Mucosa of gallbladder (tissue), 1 donor: ENCODE results near the gene PRKCQ. TPM values are rescaled to one million over a fixed set of nuclear protein-coding genes. Genes with fewer than 3 reads are reported as not detected.
A peak's percentile ranks its signal among the peaks of the same experiment; 100 is the strongest.

ENCODE experiments used
- DNase-seq: peaks from one replicate; pipeline ENCODE4 v3.0.0-alpha.2; 2020; ENCODE audit warnings: low spot score
- total RNA-seq: library from RNA; stranded (reverse); gene quantifications from one replicate; pipeline ENCODE4 v1.2.1, GENCODE V29; 2021
- donor health status: DM: no; HTN: no; CAD: no.

Gene PRKCQ
- total RNA-seq, 1 donor from 2014 or later, result 1.4 TPM

DNA sequence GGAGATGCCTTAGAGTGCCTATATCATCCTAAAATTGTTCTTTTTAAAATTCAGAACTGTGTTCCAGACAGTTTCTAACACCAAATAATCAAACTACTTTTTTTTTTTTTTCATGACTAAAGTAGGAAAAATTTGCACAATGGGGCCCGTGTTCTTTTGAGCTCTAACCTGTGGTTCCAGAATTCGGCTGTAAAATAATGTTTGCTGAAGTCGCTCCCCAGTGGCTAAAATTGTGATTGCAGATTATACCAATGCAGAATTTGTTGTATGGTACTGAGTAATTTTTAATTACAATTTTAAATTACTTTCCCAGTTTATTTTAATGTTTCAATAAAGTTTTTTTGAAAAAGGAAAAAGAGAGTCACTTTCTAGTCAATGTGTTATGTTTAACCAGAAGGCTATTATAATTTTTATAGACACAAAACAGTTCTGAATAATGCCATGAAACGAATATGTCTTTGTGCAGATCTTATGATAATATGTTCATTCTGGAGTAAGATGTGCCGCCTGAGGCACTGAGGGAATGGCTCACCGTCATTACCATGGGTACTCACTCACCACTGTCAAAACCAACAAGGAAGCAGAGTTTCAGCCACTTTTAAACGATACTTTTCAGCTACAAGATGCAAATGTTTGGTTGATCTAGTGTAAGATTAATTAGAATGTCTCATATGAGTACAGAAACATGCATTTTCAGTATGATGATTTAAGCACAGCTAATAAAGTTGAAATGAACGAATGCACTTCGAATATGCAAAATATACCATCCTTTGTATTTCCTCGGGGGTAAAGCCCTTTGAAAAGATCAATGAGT is 173.6 kb downstream of the PRKCQ start:
- DNase-seq, result no peak

GRCh38 chr10:6405713-6406112 is 174.4 kb downstream of the PRKCQ start:
- no peak for DNase-seq

DNA sequence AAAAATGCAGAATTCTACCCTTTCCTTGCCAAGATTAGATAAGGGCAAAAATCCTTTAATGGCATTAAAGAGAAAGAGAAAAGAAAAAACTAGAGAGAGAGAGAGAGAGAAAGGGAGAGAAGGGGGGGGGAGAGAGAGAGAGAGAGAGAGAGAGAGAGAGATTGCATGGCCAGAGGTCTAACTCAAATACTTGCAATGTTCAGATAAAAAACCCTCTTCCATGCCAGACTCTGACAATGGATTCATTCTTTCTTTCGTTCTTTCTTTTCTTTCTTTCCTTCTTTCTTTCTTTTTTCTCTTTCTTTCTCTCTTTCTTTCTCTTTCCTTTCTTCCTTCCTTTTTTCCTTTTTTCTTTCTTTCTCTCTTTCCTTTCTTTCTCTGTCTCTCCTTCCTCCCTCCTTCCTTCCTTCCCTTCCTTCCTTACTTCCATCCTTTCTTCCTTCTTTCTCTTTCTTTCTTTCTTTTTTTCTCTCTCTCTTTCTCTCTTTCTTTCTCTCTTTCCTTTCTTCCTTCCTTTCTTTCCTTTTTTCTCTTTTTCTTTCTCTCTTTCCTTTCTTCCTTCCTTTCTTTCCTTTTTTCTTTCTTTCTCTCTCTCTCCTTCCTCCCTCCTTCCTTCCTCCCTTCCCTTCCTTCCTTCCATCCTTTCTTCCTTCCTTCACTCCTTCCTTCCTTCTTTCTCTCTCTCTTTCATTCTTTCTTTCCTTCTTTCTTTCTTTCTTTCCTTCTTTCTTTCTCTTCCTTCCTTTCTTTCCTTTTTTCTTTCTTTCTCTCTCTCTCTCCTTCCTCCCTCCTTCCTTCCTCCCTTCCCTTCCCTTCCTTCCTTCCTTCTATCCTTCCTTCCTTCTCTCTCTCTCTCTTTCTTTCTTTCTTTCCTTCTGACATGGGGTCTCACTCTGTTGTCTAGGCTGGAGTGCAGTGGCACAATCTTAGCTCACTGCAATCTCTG is 175.7 kb downstream of the PRKCQ start:
- DNase-seq, result no peak

GRCh38 chr10:6402960-6403359 is 177.1 kb downstream of the PRKCQ start:
- no peak for DNase-seq

DNA sequence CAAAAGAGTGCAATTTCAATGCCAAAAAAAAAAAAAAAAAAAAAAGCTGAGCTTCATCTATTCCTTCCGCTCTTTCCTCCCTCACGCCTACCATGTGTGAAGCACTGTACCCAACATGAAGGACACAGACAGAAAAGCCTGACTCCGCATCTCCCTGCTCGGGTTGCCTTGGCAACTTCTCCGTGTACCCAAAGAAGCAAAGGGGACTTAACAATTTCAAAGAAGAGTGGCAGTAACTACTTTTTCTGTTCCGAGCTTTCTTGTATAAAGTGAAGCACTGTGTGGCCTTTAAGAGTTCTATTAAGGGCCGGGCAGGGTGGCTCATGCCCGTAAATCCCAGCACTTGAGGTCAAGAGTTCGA is 177.7 kb downstream of the PRKCQ start:
- no peak for DNase-seq

DNA sequence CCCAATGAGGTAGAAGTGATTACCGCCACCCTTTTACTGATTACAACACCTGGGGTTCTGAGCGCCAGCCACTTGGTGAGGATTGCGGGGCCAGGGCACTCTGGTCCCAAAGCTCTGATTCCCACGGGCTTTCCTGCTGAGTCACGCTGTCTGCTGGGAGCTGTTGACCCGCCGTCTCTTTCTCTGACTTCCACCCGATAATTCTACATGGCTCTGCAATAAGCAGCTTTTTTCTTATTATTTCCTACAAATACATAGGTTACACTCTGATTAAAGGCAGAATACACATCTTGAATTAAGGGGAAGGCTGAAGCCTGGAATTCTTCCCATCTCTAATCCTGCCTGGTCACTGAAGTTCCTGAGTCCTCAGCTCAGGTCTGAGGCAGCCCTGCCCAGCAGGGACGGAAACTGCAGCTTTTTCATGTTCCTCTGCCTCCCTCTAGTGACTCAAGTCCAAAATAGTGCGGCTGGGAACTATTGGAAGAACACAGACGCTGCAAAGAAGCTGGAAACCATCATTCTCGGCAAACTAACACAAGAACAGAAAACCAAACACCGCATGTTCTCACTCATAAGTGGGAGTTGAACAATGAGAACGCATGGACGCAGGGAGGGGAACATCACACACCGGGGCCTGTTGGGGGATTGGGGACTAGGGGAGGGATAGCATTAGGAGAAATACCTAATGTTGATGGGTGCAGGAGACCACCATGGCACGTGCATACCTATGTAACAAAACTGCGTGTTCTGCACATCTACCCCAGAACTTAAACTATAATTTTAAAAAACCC is 178.3 kb downstream of the PRKCQ start:
- DNase-seq, result peak; percentile 82

DNA sequence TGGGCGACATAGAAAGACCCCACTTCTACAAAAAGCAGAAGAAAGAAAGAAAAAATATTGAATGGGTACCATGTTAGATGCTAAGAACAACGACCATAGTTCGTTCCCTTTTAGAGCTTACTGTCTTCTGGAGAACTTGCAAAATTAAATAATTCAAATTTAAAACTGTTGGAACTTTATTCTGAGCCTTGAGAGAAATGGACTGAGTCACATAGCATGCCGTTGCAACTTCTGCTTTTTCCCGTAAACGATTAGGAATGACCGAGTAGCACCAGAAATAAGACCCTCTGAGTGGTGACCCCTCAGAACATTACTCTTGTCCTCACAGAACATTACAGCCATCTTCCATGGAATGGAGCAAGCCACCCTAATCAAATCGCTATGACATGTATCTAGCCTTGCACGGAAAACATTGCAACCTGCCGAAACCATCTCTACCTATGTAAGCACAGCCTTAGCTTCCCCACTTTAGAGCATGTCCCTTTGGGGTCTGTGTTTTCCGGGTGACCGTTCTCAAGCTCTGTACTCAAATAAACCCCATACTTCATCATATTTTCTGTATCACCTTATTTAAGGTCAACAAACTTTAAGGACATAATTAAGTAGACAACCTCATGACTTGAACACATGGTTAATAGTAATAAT is 179.1 kb downstream of the PRKCQ start:
- no peak for DNase-seq

- DNase-seq, result no peak
Measured at GRCh38 chr10:6400331-6400730, 179.7 kb downstream of the PRKCQ start.

- no peak for DNase-seq
Measured at GRCh38 chr10:6399879-6400278, 180.2 kb downstream of the PRKCQ start.

DNA sequence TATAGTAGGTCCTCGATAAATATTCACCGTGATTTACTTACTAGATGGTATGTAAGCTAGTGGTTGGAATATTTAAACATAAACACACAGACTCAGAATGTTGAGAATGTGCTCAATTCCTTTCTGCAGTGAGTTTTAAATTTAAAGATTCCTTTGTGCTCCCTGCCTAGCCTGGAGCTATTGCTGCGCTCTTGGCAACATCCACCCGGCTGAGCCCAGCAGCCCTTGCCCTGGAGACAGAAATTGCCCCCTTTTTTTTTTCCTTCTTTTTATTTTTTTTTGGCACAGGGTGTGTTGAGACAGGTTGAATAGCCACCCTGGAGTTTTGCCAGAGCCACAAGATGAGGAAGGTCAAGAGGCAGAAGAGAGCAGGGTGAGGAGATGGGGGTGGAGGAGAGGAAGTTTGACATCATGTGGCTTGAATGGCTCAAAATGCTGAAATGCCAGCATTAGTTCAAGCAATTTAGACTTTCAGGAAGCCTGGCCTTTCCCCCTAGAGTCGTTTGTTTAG is 180.8 kb downstream of the PRKCQ start:
- peak; percentile 54 for DNase-seq

- no peak for DNase-seq
Measured at GRCh38 chr10:6398399-6398798, 181.7 kb downstream of the PRKCQ start.

- no peak for DNase-seq
Measured at GRCh38 chr10:6396652-6397051, 183.4 kb downstream of the PRKCQ start.

GRCh38 chr10:6396226-6396625 is 183.8 kb downstream of the PRKCQ start:
- no peak for DNase-seq

- no peak for DNase-seq
Measured at GRCh38 chr10:6395606-6396005, 184.5 kb downstream of the PRKCQ start.

DNA sequence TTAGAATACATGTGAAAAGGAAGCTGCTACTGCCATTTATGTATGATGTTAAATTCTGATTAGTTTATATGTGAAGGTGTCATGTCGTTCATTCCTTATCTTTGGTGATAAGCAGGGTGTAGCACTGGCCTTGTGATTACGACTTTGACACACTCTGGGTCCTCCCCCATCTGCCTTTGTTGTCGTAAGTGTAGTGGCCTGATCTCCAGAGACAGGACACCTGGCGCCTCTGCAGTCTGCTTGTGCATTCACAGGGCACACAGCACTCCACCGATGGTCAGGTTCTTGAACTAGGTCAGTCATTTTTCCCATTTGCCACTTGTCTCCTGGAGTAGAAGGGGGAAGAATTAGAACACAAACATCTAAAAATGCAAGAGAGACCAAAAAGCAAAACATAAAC is 186.0 kb downstream of the PRKCQ start:
- DNase-seq, result no peak

DNA sequence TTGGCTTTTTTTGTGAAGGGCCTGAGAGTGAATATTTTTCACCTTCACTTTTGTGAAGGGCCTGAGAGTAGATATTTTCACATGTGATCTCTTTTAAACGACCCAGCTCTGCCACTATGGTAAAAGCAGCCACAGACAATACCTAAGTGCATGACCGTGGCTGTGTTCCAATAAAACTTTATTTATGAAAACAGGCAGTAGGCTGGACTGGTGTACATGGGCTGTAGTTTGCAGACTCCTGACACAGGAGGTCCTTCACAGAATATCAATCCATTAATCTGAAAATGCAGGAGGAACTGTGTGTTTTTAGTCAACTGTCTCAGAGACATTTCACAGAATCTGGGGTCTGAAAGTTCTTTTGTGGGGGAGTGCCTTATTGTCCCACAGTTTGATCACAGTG is 186.9 kb downstream of the PRKCQ start:
- DNase-seq, result no peak

DNA sequence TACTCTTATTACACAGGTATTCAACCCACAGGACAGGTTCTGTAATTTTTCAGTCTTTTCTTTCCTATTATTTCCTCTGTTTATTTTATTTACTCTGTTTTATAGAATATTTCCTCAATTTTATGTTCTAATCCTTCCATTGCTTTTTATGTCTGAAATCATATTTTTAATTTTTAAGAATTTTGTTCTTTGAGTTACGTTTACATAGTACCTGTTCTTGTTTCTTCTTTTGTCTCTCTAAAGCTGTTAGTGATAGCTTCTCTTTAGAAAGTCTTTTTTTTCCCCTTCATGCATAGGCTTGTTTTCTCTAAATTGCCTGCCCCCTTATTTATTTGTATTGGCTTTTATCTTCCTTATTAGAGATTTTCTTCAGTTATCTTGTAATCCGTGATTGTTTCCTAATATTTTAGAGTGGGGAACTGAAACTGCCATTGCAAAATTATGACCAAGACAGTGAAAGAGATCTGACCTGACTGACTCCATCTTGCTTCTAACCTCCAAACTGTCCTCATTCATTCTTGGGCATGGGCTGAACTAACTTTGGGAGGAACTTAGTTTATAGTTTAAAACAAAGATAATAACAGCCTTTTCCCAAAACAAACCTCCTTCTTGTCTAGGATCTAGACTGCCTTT is 189.7 kb downstream of the PRKCQ start:
- DNase-seq, result no peak

DNA sequence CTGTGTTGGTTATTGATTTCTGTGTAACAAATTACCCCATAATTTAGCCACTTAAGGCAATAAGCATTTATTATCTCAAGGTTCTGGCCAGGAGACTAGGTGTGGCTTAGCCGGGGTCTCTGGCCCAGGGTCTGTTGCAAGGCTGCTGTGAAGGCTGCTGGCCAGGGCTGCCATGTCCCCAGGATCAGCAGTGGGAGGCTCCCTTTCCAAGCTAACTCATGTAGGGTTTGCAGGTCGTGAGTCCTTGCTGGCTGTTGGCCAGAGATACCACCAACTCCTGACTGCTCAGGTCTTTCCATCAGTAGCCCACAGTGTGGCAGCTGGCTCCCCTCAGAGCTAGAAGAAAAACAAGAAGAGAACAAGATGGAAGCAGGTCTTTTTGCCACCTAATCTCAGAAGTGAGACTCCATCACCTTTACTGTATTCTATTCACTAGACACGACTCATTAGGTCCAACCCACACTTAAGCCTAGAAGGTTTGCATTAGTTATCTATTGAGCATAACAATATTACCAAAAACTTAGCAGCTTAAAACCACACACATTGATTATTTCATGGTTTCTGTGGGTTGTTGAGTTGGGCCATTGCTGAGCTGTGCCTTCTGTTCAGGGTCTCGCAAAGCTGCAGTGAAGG is 191.7 kb downstream of the PRKCQ start:
- no peak for DNase-seq

DNA sequence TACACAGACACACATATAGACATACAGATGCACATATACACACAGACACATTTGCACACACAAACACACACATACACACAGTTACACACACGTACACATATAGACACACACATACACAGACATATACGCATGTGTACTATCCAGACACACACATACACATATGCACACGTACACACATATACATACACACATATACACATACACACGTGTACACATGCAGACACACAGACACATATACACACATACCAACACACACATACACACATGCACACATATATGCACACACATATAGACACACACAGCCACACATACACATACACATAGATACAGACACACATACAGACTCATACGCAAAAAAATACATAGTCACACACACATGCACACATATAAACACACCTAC is 193.1 kb downstream of the PRKCQ start:
- no peak for DNase-seq

- no peak for DNase-seq
Measured at GRCh38 chr10:6386346-6386745, 193.7 kb downstream of the PRKCQ start.
